ENCODE data around the gene FOSB.

The FOSB gene

GRCh38 chr19:45469132-45469944 lies 1.5 kb downstream of the FOSB start:
- DNase-seq, result peak; percentile 94

GRCh38 chr19:45469945-45470761 lies 2.4 kb downstream of the FOSB start:
- DNase-seq, result no peak

- DNase-seq, result no peak
These were observed 2.9 kb downstream of the FOSB start for GRCh38 chr19:45470762-45471081.

- DNase-seq, result no peak
These were observed 3.5 kb downstream of the FOSB start for GRCh38 chr19:45471111-45471930.

GRCh38 chr19:45471931-45472562 lies 4.3 kb downstream of the FOSB start:
- DNase-seq, result no peak

- DNase-seq, result no peak
These were observed 5.0 kb downstream of the FOSB start for GRCh38 chr19:45472563-45473366.

- DNase-seq, result no peak
These were observed 5.5 kb downstream of the FOSB start for GRCh38 chr19:45473367-45473681.

GRCh38 chr19:45473682-45474605 lies 6.1 kb downstream of the FOSB start:
- DNase-seq, result no peak

- DNase-seq, result no peak
These were observed 7.1 kb downstream of the FOSB start for GRCh38 chr19:45474606-45475521.

- DNase-seq, result peak; percentile 69
These were observed 7.9 kb downstream of the FOSB start for GRCh38 chr19:45475537-45476291.

- DNase-seq, result no peak
These were observed 8.5 kb downstream of the FOSB start for GRCh38 chr19:45476304-45476703.

GRCh38 chr19:45477186-45477585 lies 9.4 kb downstream of the FOSB start:
- DNase-seq, result no peak

- DNase-seq, result no peak
These were observed 10.1 kb downstream of the FOSB start for GRCh38 chr19:45477713-45478453.

- DNase-seq, result peak; percentile 92
These were observed 10.8 kb downstream of the FOSB start for GRCh38 chr19:45478454-45479238.

- no peak for DNase-seq
These were observed 15.2 kb downstream of the FOSB start for GRCh38 chr19:45483033-45483432.

GRCh38 chr19:45484273-45484945 lies 16.6 kb downstream of the FOSB start:
- DNase-seq, result no peak
